Adrenal gland (tissue), 12 donors: ENCODE results near the gene KAT6B. TPM values are rescaled to one million over a fixed set of nuclear protein-coding genes. Genes with fewer than 3 reads are reported as not detected.

Experiments
- DNase-seq, 7 donors: peaks; one replicate each; pipeline ENCODE4 v3.0.0-alpha.2; 2019 to 2020
- H3K27ac ChIP-seq, 5 donors: fragments of 200-600 bp; sonication (generic) in 4 of 5; 1 replicate in 3 of 5; 2 replicates in 2 of 5; pipeline versions ENCODE4 v1.5.1 to v1.8.0; 2016 to 2020; ENCODE audit warnings: mild to moderate bottlenecking in 1 of 5
- H3K27me3 ChIP-seq: fragments of 200-600 bp; 2 replicates; pipeline ENCODE4 v1.8.0; 2021
- H3K36me3 ChIP-seq, 2 donors: fragments of 200-600 bp; replicated peaks in 1 of 2; 1 replicate in 1 of 2; 2 replicates in 1 of 2; pipeline versions ENCODE4 v1.5.1 to v1.8.0; 2018 to 2022
- H3K4me1 ChIP-seq, 2 donors: fragments of 200-600 bp; replicated peaks in 1 of 2; 1 replicate in 1 of 2; 2 replicates in 1 of 2; pipeline versions ENCODE4 v1.5.1 to v1.8.0; 2018 to 2021
- H3K4me3 ChIP-seq, 4 donors: fragments of 200-600 bp; sonication (generic) in 3 of 4; one replicate each; pipeline ENCODE4 v1.5.1; 2016 to 2018
- H3K9me3 ChIP-seq, 3 donors: fragments of 200-600 bp; sonication (generic) in 1 of 3; replicated peaks in 1 of 3; 1 replicate in 2 of 3; 2 replicates in 1 of 3; pipeline versions ENCODE4 v1.5.1 to v1.8.0; 2016 to 2021
- POLR2A ChIP-seq, 2 donors: fragments of 450-650 bp; IDR thresholded peaks; one replicate each; pipeline ENCODE4 v1.6.1; 2017; ENCODE audit warnings: antibody characterized with exemption in 2 of 2, mild to moderate bottlenecking in 2 of 2, moderate library complexity in 1 of 2
- WGBS, 4 donors: extraction: QIAGEN DNeasy Blood & Tissue Kit in 2 of 4; methylation state at CpG; one replicate each; pipeline versions ENCODE4 v1.1.5 to v1.1.7; 2013 to 2017; 5-methylcytosine and 5-hydroxymethylcytosine counted together
- intact Hi-C, 2 donors: fragments of 100-400 bp; cut with DNase I; formaldehyde crosslinking; loops; one replicate each; pipeline versions ENCODE4 v1.14.1 to v1.15.0; 2022 to 2023
- polyA plus RNA-seq, 3 donors: library from polyadenylated mRNA; stranded (reverse); fragments of 200-250 nt in 2 of 3; fragments of 350-450 nt in 1 of 3; fragmentation: Illumina TruSeq in 1 of 3; extraction: RNeasy Lipid Tissue Mini Kit (QIAGEN cat#74804) in 1 of 3; gene quantifications; one replicate each; pipeline ENCODE4 v1.2.3, GENCODE V29; 2013 to 2014
- total RNA-seq, 9 donors: library from RNA; depleted of rRNA in 4 of 9; stranded (reverse); fragments of >200 nt in 4 of 9; fragments of 120-200 nt in 1 of 9; fragmentation: NEBNext Ultra II Directional in 1 of 9; extraction: Animal tissue kit (Norgen Biotek cat#: 25700) in 1 of 9; gene quantifications; one replicate each; pipeline versions ENCODE4 v1.1.0 to v1.2.4, GENCODE V29; 2013 to 2023
- TF ChIP-seq, protein P1 (sequence below), 6 experiments: fragments of 450-650 bp in 4 of 6; fragments of 200-600 bp in 2 of 6; sonication (generic) in 1 of 6; IDR thresholded peaks; 1 replicate in 5 of 6; 2 replicates in 1 of 6; pipeline versions ENCODE4 v1.5.1 to v1.8.0; 2016 to 2021; ENCODE audit warnings: antibody characterized with exemption in 6 of 6, mild to moderate bottlenecking in 2 of 6, moderate library complexity in 1 of 6
- donor health status: healthy with polysubstance abuse.
- donor health status: Bipolar disorder and iron deficiency.
- donor health status: DM: yes; HTN: yes; CAD: no.
- donor health status: DM: no; HTN: no; CAD: no.
- donor health status: DM: no; HTN: no; CAD: no.
- donor health status: DM: yes; HTN: yes; CAD: no.

Gene KAT6B
- total and polyA plus RNA-seq, 12 donors: 6.0 to 50.2 (median 25.8) TPM

DNA sequence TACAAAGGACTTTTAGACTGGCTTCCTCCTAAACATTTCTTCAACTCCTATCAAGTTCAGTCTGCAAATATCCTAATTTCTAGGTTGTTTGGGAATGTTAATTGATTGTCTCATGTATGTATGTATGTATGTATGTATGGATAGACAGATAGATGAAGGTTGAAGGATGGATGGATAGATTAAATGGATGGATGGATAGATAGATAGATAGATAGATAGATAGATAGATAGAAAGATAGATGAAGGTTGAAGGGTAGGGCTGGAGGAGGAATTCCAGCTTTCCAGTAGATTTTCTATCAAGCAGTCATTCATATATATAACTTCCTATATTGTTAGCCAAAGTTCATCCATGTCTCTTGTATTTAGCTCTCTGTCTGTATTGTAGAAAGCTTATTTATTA, 85.8 kb downstream of the KAT6B start:
- DNase-seq: no peak

GRCh38 chr10:74912682-74913081, 86.3 kb downstream of the KAT6B start:
- intact Hi-C loops: no loop called here
- no peaks in the 10 kb centered on the region for H3K27me3 ChIP-seq
- H3K36me3 ChIP-seq: no peaks in the 10 kb centered on the region
- TF ChIP-seq, protein P1, sequence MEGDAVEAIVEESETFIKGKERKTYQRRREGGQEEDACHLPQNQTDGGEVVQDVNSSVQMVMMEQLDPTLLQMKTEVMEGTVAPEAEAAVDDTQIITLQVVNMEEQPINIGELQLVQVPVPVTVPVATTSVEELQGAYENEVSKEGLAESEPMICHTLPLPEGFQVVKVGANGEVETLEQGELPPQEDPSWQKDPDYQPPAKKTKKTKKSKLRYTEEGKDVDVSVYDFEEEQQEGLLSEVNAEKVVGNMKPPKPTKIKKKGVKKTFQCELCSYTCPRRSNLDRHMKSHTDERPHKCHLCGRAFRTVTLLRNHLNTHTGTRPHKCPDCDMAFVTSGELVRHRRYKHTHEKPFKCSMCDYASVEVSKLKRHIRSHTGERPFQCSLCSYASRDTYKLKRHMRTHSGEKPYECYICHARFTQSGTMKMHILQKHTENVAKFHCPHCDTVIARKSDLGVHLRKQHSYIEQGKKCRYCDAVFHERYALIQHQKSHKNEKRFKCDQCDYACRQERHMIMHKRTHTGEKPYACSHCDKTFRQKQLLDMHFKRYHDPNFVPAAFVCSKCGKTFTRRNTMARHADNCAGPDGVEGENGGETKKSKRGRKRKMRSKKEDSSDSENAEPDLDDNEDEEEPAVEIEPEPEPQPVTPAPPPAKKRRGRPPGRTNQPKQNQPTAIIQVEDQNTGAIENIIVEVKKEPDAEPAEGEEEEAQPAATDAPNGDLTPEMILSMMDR (IDR thresholded peaks at IDR 0.05): no peak
- no peak for TF ChIP-seq POLR2A (IDR thresholded peaks at IDR 0.05)
- no peak overlapping the region for H3K27ac ChIP-seq
- no peaks in the 10 kb centered on the region for H3K9me3 ChIP-seq
- 69 to 82% (median 79%) methylated on average over 2 of the region's 2 CpGs for WGBS, 4 donors
- H3K4me1 ChIP-seq: peaks cover 7 to 17% of the 10 kb centered on the region in 2 donors
- no peak for DNase-seq
- H3K4me3 ChIP-seq: no peak overlapping the region

More for the DNA sequence above, 85.8 kb downstream of the KAT6B start:
- no peaks in the 10 kb centered on the region for H3K27me3 ChIP-seq
- peaks cover 2 to 12% of the 10 kb centered on the region in 2 donors for H3K4me1 ChIP-seq
- H3K36me3 ChIP-seq: no peaks in the 10 kb centered on the region
- no peak for TF ChIP-seq POLR2A (IDR thresholded peaks at IDR 0.05)
- no peaks in the 10 kb centered on the region for H3K9me3 ChIP-seq
- intact Hi-C loops: no loop called here
- H3K27ac ChIP-seq: no peak overlapping the region
- no peak overlapping the region for H3K4me3 ChIP-seq

GRCh38 chr10:74913377-74913979, 87.1 kb downstream of the KAT6B start:
- Histone ChIP-seq H3K9me3 (no peaks in the 10 kb centered on the region), H3K27ac (no peak overlapping the region), H3K4me1 (peaks cover 8 to 21% of the 10 kb centered on the region in 2 donors), H3K4me3 (no peak overlapping the region), H3K27me3 (no peaks in the 10 kb centered on the region), H3K36me3 (no peaks in the 10 kb centered on the region)
- intact Hi-C loops: no loop called here
- TF ChIP-seq, protein P1 (IDR thresholded peaks at IDR 0.05): no peak
- no peak for TF ChIP-seq POLR2A (IDR thresholded peaks at IDR 0.05)
- DNase-seq: no peak
- 74 to 87% (median 84%) methylated on average over 5 to 6 of the region's 6 CpGs for WGBS, 4 donors

DNA sequence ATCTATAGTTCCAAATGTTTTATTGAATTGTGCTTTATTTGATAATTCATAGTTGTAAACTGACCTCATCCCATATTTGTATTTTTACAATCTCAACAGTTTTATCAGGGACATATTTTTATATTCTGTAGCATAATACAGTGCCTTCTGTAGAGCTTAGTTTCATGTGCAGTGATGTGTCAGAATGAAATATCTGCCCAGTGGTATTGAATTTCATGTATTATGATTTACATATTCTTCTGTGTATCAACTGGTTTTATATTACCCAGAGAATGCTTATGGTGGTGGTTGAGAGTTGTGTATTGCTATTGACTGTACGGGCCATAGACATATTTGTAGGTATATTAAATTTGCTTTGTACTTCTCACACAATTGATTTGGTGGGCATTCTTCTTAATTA, 89.9 kb downstream of the KAT6B start:
- Histone ChIP-seq H3K9me3 (peaks cover 0 to 12% (median 0%) of the 10 kb centered on the region in 3 donors), H3K27me3 (no peaks in the 10 kb centered on the region), H3K27ac (no peak overlapping the region), H3K36me3 (no peaks in the 10 kb centered on the region), H3K4me3 (no peak overlapping the region), H3K4me1 (peaks cover 8 to 21% of the 10 kb centered on the region in 2 donors)
- TF ChIP-seq, protein P1 (IDR thresholded peaks at IDR 0.05): no peak
- no peak for TF ChIP-seq POLR2A (IDR thresholded peaks at IDR 0.05)
- intact Hi-C loops: no loop called here
- 92 to 100% (median 98%) methylated on average over 1 of the region's 1 CpG for WGBS, 4 donors
- DNase-seq: no peak

- H3K4me3 ChIP-seq: no peak overlapping the region
- TF ChIP-seq POLR2A (IDR thresholded peaks at IDR 0.05): no peak
- TF ChIP-seq, protein P1 (IDR thresholded peaks at IDR 0.05): no peak
- H3K36me3 ChIP-seq: no peaks in the 10 kb centered on the region
- DNase-seq: no peak
- H3K4me1 ChIP-seq: peaks cover 18 to 34% of the 10 kb centered on the region in 2 donors
- intact Hi-C loops: no loop called here
- peak overlapping the region in 2 of 5 donors; percentile 4 to 66 for H3K27ac ChIP-seq
- H3K9me3 ChIP-seq: peaks cover 0 to 12% (median 0%) of the 10 kb centered on the region in 3 donors
- no peaks in the 10 kb centered on the region for H3K27me3 ChIP-seq
These were observed 91.2 kb downstream of the KAT6B start for GRCh38 chr10:74917481-74918077.
